GM19351 (cell line): ENCODE data around the gene CNDP2.

ENCODE experiments used
- ATAC-seq: cut with Tn5 transposase; IDR thresholded peaks from one replicate; pipeline ENCODE4 v1.9.1; 2021; ENCODE audit warnings: mild to moderate bottlenecking, moderate library complexity; ENCODE audit not compliant: unreplicated experiment

The CNDP2 gene

DNA sequence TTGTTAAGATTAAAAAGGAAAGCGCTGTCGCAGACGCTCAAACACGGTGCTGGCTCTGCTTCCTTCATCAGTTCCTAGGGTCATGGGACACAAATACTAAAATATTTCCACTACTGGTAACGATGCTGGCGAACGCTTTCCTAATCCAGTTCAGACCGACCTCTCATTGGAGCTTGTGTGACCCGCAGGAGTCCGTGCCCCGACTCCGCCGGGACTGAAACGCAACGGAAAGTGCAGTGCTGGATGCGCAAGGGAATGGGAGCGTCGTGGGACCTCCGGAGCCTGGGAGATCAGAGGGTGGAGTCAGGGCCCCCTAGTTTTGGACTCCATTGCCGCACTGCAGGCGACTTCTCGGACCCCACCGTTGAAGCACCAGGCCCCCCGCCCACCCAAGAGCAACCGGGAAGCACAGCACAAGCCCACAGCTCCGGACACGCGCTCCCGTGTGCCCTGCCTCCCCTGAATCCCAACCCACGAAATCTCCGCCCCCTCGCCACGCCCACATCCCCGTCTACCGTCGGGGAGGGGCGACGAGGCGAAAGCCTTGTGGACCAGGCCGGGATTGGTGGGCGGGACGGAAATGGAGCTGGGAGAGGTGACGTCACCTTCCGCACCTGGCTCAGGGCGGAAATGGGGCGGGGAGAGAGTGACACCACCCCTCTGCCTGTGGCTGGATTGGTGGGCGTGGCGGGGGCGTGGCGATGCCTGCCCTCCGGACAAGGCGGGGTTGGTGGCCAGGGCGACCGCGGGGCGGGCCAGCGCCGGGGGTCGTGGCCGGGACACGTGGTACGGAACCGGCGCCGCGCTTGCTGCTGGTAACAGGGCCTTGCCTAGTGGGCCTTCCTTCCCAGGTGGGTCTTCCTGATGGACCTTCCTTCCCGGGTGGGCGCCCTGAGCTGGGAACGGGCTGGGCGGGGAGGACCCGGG lies at the start of gene CNDP2:
TSS of gene CNDP2 (plus strand) at position 783 of the 927 bp plus-strand sequence. CDS start 3,611 bp downstream, outside the sequence.
- ATAC-seq, result peak; percentile 65

DNA sequence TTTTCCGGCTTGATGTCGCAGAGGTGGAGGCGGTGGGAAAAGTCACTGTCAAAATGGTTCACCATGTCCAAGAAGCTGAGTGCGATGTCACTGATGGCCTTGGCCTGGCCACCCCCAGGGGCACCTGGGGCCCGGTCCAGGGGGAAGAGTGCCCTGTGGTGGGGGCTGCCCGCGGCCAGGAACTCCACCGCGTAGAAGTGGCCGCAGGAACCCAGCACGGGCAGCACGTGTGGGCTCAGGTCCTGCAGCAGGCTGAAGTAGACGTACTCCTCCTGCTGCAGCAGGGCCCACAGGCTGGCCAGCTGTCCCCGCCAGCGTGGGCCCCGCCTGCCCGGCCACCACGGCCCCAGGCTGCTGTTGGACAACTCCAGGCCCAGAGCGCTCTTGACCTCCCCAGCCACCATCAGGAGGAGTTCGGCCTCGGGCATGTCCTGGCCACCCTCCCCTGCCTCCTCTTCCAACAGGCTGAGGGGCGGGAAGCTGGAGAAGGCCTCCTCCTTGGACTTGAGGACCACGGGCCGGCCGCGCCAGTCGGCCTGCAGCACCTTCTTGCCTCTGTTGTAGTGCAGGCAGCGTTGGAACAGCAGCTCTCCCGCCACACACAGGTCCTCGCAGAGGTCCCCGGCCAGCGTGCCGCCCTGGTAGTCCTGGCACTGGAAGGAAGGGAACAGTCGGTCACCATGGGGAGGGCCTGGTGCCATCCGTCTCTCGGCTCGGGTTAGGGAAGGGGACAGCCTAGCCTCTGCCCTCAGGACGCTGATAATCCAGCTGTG lies 49.3 kb upstream of the CNDP2 start:
- no peak for ATAC-seq

DNA sequence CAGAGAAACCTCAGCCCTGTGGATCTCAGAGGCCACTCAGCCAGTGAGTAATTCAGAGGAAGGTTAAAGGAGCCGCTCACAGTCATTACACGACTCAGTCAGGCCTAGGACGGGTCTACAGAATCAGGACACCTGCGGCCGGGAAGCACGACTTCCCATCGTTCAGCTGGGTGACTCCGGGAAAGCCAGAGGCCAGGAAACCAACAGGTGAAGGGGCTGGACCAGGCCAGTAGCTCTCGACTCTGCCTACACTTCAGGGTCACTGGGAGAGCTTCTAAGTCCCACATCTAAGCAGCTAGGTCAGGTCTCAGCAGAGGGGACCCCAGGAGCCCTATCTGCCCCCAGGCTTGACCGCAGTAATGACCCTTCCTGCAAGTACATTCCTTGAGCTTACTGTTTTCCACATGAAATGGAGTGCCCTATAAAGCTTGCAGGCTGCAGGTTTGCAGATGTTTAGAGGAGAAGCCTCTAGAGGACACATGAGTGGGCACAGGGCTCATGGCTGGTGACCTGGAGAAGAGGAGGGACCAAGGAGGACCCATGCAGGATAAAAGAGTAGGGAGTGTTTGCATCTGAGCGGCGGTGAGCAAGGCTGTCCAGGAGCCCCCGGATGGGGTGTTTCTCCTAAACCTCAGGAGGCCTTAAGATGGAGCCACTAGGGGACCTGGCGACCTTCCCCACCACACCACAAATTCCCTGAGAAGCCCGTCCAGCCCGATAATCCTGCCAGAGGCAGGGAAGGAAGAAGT lies 48.6 kb upstream of the CNDP2 start:
- no peak for ATAC-seq

DNA sequence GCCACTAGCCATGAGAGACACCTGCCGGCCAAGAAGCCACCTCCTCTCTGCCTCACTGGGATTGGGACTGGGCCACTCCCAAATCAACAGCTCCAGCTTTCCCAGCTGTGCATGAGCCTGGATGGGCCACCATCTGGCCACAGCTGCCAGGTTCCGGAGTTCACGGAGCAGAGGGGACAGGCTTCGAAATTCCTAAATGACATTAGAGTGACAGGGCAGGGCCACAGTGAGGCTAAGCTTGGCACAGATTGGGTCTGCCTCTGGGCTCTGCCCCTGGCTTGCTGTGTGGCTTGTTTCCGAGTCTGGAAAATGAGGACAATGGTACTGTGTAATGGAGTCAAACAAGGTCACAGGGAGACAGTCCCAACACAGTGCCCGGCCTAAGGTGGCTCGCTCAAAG lies 45.5 kb upstream of the CNDP2 start:
- ATAC-seq, result no peak

DNA sequence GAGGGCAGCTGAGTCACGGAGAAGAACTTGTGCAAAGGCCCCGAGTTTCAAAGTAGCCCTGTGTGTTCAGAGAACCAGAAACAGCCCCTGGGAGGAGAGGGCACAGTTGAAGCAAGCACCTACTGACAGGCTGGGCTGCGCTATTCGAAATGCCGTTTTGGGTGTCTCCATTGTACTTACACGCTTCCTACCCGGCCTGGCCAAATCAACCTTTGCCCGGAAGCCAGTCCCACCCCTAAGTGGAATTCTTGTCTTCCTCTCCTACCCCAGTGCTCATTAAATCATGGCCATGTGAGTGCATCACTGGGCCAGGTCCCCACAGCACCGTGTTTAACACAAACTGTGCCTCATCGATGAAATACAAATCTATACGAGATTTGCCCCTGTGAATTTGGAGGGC lies 45.0 kb upstream of the CNDP2 start:
- ATAC-seq, result no peak

DNA sequence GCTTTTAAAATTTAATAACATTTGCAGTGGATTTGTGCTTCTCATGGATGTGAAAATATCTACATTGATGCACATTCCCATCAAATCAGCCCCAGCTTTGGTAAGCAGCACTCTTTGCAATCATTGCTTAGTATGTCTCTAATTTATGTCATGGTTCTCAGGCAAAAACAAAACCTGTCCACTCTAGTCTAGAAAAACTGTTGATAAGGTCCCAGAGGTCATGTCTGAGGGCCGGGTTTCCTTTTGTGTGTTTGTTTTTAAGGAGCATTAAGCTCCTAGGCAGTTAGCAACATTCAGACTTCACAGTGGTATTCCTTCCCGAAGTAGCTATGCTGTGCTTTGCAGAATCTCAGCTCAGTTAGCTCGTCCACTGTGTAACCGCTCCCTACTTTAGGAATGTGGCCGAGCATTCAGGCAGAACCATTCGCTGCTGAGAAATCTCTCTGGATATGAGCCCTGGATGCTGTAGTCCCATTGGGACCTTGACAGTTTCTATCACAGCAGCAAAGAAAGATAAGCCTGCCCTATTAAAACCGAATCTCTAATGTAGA lies 43.1 kb upstream of the CNDP2 start:
- ATAC-seq, result no peak

DNA sequence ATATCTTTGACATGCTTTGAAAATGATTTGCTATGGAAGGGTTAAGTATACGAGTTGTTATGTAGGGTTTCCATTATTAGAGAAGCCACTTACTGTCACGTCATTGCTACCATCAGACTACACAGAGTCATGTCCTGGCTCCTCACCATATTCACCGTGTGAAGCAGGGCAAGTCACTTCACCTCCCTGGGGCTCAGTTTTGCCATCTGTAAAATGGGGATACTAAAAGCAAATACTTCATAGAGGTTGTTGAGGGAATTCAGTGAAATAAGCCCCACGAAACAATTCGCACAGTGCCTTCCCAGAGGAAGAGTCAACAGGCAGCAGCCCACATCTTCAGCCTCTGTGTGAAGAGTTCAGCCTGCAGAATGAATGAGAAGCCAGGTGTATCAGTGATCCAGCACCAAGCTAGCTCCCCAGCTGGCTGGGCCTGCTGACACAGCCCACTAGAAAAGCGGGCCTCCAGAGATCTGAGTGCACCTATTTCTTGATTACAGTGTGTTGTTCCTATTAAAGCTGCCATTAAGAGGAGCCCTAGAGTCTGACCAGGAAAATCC lies 42.4 kb upstream of the CNDP2 start:
- no peak for ATAC-seq

DNA sequence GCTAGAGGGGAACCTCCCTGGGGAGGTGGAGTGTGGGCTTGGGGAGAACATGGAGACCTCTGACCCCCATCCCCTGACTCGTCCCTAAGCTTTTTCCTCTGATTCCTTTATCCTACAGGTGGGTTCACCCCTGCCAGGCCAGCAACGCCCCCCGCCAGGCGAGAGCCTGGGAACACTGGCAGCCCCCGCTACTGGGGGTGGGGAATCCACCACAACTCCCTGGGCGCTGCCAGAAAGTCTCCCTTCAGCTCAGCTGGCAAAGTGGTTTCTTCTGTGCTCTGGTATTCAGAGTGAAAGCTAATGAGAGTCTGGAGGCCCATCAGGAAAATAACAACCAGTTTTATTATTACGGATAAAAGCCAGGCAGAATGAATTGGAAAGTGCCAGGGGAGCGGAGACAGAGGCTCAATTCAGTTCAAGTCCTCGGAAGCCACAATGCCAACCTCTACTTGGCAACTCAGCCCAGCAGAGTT lies 41.8 kb upstream of the CNDP2 start:
- ATAC-seq, result no peak

DNA sequence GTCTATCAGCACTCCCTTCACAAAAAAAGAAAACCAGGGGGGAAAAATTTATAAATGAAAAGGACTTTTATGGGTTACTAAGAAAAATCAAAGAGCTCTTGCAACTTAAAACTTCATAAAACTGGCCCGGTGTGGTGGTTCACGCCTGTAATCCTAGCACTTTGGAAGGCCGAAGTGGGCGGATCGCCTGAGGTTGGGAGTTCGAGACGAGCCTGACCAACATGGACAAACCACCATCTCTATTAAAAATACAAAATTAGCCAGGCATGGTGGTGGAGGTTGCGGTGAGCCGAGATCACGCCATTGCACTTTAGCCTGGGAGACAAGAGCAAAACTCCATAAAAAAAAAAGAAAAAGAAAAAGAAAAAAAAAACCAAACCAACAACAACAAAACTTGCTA lies 40.8 kb upstream of the CNDP2 start:
- ATAC-seq, result no peak

DNA sequence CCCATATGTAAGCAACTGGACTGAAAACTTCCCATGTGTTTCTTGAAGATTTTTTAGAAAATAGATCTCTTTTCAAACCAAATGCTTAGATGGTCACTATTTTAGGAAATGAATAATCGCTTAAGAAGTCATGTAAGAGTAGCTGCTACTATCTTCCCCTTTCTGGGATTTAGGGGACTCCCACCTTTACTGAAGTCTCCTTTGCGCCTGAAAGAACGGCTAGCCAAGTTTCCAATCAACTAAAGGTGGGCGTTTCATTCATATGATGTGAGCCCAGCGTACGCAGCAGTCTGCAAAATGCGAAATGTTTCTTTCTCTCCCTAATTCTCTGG lies 40.2 kb upstream of the CNDP2 start:
- no peak for ATAC-seq

DNA sequence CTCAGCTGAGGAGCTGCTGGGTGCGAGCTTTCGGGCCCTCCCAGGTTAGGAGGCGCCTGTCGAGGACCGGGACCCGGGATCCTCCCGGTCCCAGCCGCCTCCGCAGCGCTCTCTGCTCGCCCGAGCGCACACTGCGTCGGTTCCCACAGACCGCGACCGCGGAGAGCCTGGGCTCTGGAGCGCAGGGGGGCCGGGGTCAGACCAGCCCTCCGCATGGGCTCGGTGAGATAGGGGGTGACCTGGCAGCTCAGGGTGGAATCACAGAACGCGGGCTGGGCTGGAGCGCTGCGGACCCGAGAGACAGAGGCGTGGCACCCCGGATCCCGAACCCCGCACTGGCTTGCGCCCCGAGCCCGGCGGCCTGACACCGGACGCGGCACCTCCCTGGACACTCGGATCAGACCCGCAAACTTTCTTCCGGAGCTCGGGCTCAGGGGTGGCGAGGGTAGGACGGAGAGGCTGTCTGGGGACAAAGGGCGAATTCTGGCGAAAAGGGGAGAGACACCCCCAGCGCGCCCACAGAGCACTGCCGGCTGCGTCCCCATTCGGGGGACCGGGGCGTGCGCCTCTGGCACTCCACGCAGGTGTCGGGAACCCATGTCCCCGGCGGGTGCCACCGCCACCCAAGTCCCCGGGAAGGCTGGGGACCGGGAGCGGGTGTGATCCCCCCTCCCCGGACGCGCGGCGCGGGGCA lies 39.7 kb upstream of the CNDP2 start:
- ATAC-seq, result no peak

DNA sequence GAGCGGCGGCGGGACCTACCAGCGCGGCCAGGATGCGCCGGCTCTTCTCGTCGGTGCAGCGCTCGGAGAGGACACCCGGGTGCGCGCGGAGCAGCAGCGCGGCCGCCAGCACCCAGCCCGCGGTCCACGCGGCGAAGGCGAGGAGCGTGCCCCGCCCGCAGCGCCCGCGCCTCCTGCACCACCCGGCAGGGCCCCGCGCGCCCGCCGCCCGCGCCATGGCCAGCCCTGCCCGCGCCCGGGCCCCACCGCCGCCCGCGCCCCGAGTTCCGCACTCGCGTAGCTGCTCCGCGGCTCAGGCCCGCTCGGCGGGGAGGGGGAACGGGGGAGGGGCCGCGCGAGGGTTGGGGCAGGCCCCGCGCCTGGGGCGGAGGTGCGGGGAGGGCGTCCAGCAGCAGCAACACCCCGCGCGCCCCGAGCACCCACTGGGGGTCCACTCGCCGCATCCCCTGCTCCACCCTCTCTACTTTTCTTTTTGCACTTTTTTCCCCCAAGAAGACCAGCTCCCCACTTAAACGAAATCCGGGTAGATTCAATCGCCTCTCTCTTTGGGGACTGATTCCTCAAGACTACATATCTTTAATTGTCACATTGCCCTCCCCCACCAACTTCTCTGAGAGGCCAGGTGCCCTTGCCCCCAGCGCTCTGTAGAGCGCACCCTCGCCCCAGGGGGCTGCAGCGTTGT lies 39.0 kb upstream of the CNDP2 start, which contains the start of gene DIPK1C:
TSS of gene DIPK1C (minus strand) at position 266 of the 682 bp plus-strand sequence. CDS start at position 217, 49 bp downstream.
- no peak for ATAC-seq

DNA sequence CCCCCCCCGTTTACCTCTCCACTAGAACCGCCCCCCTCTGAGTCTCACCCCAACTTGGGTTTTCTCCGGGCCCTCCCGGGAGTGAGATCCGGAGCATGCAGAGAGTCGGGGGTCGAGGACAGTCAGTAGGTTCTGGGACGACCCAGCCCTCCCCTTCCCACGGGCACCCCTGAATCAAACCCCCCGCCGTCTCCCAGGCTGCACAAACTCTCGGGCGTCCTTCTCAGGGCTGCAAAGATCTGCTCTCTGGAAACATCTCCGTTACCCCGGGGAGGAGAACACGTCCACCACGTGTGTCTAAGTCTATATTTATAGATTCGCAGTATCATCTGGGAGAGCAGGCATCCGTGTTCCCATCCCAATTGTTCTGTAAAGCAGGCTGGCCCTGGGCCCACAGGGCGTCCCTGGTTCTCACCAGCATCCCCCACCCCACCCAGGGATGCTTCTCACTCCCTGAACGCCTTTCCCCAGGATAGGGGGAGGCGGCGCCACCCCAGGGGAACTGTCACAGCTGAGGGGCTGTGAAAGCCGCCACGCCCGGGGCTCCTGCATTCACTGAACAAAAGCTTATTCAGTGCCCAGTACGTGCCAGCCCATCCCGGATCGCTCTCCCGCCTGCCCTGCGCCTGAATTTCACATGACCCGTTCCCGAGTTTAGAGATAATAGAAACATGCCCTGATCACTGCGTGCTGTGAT lies 38.3 kb upstream of the CNDP2 start:
- ATAC-seq, result no peak

DNA sequence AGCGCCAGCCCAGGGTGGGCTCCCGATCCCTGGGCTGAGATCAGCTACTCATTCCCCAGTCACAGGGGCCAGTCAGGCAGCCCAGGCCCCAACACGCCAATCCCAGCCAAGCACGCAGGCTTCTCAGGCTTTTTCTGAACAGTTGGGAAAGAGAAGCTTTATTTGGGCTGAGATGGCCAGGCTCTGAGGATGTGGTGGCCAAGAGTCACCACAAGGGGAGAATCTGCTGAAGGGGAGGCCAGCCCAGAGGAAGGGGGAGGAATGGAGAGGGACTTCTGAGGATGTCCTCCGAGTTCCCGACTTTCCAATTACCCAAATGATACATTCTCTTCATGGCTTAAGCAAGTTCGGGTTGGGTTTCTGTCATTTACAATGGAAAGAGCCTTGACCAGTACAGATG lies 36.3 kb upstream of the CNDP2 start:
- no peak for ATAC-seq

DNA sequence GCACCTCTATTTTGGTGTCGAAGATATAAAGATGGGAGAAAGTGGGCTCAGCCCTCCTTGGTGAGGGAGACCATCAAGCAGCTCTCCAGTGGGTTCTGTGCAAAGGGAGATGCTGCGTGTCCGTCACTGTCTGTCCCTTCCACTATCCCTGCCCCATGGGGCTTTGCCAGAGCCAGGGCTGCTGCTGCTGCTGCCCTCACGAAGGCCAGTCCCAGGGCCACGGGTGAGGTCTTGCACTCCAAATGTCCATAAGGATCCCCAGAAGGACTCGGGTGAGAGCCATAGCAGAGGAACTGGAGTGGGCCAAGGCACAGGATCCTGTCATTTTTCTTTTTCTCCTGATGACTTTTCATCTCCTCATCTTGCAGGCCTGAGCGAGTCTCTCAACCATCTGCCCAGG lies 35.3 kb upstream of the CNDP2 start:
- ATAC-seq, result no peak

DNA sequence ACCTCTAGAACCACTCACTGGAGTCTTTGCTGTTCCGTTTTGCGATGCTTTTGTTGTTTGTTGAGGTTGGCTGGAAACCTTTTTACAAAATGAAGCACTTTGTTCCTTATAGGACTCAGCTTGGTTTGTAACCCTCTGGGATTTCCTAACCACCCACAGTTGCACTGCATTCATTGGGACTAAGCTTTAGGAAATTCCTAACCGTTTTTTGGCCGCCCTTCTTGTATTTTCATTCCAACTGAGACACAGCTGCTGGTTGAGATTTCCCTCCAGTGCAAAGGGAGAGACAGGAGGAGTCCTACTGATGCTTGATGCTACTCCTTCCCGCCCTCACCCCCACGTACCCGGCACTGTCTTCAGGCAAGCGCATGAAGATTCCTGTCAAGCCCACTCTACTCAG lies 32.9 kb upstream of the CNDP2 start:
- ATAC-seq, result no peak

DNA sequence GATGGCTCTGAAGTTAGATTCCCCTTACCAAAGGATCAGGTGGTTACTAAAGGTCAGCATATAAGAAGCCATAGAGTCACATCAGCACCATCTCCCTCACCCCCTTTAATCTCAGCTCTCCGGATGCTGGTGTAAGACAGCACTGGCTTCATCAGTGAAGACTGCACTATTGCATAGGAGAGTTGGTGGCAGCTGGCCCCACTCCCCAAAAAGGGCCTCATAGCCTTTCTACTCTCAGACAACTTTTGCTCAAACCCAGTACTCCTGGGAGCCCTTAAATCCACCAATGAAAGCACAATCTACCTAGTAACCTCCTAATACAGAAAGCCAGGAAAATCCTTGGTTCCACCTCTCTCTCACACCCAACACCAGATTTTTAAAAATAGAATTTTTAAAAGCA lies 32.2 kb upstream of the CNDP2 start:
- no peak for ATAC-seq

DNA sequence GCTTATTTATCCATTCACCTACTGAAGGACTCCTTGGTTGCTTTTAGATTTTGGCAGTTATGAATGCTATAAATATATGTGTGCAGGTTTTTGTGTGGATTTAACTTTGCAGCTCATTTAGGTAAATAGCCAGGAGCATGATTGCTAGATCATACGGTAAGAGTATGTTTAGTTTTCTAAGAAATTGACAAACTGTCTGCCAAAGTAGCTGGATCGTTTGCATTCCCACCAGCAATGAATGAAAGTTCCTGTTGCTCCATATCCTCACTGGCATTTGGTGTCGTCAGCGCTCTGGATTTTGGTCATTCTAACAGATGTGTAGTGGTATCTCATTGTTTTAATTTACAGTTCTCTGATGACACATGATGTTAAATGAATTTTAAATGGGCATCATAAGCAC lies 30.4 kb upstream of the CNDP2 start:
- no peak for ATAC-seq

DNA sequence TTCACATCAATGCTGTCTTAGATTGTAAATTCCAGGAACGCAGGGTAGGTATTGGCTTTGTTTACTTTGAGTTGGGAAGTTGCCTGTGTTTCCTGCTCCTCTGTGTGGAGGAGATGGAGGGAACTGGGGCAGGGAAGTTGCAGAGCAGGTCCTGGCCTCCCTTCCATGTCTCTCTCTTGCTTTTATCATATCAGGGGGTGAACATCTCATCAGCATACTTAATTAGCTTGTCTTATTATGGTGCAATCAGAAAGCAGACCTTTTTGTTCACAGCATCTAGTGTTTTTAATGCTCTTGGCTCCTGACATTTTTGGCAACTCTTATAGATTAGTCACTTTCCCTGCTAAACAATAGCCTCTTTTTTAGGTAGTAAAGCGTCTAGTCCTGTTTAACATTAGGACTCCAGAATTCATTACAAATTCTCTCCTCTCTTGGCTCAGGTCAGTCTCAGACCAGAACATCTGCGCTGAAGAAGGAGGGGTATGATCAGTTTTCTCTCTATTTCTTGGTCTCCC lies 27.6 kb upstream of the CNDP2 start:
- ATAC-seq, result no peak
